Coronary artery (tissue), 2 donors: Measurements from ENCODE around the gene NEUROG1.

ENCODE experiments used
- DNase-seq: peaks from one replicate; pipeline ENCODE4 v3.0.0-alpha.2; 2017; ENCODE audit warnings: low spot score
- H3K27ac ChIP-seq, 2 donors: fragments of 200-600 bp; sonication (generic); one replicate each; pipeline ENCODE4 v1.5.1; 2016 to 2019
- H3K4me3 ChIP-seq: fragments of 200-600 bp; sonication (generic); 2 replicates; pipeline ENCODE4 v1.5.1; 2016; ENCODE audit warnings: mild to moderate bottlenecking, moderate library complexity
- CTCF ChIP-seq: fragments of 200-600 bp; sonication (generic); IDR thresholded peaks from one replicate; pipeline ENCODE4 v1.5.1; 2019; ENCODE audit warnings: antibody characterized with exemption

NEUROG1 gene

GRCh38 chr5:135553688-135554462 lies 18.1 kb upstream of the NEUROG1 start:
- no peak overlapping the region for H3K27ac ChIP-seq
- no peak for TF ChIP-seq CTCF

GRCh38 chr5:135551593-135552447 lies 16.1 kb upstream of the NEUROG1 start:
- H3K27ac ChIP-seq = no peak overlapping the region
- DNase-seq = no peak
- peak; percentile 83 for TF ChIP-seq CTCF
- H3K4me3 ChIP-seq = no peak overlapping the region

More at GRCh38 chr5:135553688-135554462, 18.1 kb upstream of the NEUROG1 start:
- H3K4me3 ChIP-seq = no peak overlapping the region
- DNase-seq = no peak

GRCh38 chr5:135549413-135549812 lies 13.6 kb upstream of the NEUROG1 start:
- Histone ChIP-seq H3K27ac (no peak overlapping the region), H3K4me3 (no peak overlapping the region)
- no peak for TF ChIP-seq CTCF
- no peak for DNase-seq

- DNase-seq = no peak
- Histone ChIP-seq H3K4me3 (no peak overlapping the region), H3K27ac (no peak overlapping the region)
- no peak for TF ChIP-seq CTCF
Observed at GRCh38 chr5:135547590-135548254, 12.0 kb upstream of the NEUROG1 start.

GRCh38 chr5:135546912-135547311 lies 11.1 kb upstream of the NEUROG1 start:
- Histone ChIP-seq H3K4me3 (no peak overlapping the region), H3K27ac (no peak overlapping the region)
- no peak for DNase-seq
- no peak for TF ChIP-seq CTCF

- DNase-seq = no peak
- Histone ChIP-seq H3K27ac (no peak overlapping the region), H3K4me3 (no peak overlapping the region)
- no peak for TF ChIP-seq CTCF
Observed at GRCh38 chr5:135546101-135546500, 10.3 kb upstream of the NEUROG1 start.
